Measurements from ENCODE around the gene ZNF554. TPM values are rescaled to one million over a fixed set of nuclear protein-coding genes. Genes with fewer than 3 reads are reported as not detected.

The ZNF554 gene
- total RNA-seq, 6 experiments from 2014 or later, result 1.4 to 2.5 (median 1.9) TPM

GRCh38 chr19:2863816-2864215, 44.1 kb downstream of the ZNF554 start:
- WGBS (ENCODE audit: insufficient coverage, low coverage, low lambda C conversion rate, missing lambda C conversion rate), result 51% methylated on average over 6 of the region's 10 CpGs
- Histone ChIP-seq H3K9me3 (no peaks in the 10 kb centered on the region), H3K36me3 (no peaks in the 10 kb centered on the region), H3K4me3 (no peak overlapping the region), H3K27ac (no peak overlapping the region), H3K27me3 (no peaks in the 10 kb centered on the region), H3K4me1 (no peaks in the 10 kb centered on the region)
- intact Hi-C loops (cut with DNase I), result loop anchor here in 1 of 2 donors (10.0 kb wide), 1 partner anchor 209 kb away; no protein-coding TSS in a partner anchor
- ATAC-seq, result no peak
- TF ChIP-seq POLR2A (IDR thresholded peaks at IDR 0.05), result no peak
- TF ChIP-seq, protein P1, sequence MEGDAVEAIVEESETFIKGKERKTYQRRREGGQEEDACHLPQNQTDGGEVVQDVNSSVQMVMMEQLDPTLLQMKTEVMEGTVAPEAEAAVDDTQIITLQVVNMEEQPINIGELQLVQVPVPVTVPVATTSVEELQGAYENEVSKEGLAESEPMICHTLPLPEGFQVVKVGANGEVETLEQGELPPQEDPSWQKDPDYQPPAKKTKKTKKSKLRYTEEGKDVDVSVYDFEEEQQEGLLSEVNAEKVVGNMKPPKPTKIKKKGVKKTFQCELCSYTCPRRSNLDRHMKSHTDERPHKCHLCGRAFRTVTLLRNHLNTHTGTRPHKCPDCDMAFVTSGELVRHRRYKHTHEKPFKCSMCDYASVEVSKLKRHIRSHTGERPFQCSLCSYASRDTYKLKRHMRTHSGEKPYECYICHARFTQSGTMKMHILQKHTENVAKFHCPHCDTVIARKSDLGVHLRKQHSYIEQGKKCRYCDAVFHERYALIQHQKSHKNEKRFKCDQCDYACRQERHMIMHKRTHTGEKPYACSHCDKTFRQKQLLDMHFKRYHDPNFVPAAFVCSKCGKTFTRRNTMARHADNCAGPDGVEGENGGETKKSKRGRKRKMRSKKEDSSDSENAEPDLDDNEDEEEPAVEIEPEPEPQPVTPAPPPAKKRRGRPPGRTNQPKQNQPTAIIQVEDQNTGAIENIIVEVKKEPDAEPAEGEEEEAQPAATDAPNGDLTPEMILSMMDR (IDR thresholded peaks at IDR 0.05), result no peak
- no peak for DNase-seq

DNA sequence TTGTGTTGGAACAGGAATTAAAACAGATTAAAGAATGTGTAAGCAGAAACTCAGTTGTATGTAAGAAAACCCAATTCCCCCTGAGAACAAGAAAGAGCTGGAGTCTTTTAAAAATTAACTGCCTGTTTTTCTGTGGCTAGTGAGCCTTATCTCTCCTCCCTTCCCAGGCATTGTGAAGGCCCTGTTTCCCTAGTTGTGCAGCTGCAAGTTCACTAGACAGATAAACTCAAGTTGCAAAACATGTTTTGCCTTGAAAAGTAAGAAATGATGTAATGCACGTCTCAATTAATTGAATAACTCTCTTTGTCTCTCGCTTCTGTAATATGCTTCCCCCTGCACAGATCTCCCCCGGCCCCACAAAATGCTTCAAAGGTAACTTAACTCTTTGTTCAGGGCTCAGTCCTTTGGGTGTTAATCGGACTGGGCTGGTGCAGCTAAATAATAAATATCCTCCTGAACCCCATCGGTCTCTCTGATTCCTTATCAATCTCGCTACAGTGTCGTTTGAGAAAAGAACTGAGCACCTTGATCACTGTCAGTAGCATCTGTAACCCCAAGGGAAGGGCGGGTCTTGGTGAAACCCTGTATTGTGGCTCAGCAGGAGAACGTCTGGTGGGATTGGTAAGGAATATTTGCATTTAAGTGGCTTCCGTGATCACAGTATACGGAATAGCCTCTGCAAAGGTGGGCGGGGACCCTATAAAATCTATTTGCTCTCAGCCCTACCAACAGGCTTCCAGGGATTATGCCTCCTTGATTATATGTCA, 45.8 kb downstream of the ZNF554 start:
- TF ChIP-seq, protein P1 (IDR thresholded peaks at IDR 0.05), result no peak
- no peak for TF ChIP-seq POLR2A (IDR thresholded peaks at IDR 0.05)
- ATAC-seq (no peak), DNase-seq (no peak)
- H3K27me3 ChIP-seq, result no peaks in the 10 kb centered on the region
- H3K27ac ChIP-seq, result no peak overlapping the region
- intact Hi-C loops (cut with DNase I), result loop anchor here in 1 of 2 donors (10.0 kb wide), 1 partner anchor 211 kb away; no protein-coding TSS in a partner anchor
- 52% methylated on average over 11 of the region's 12 CpGs for WGBS (ENCODE audit: insufficient coverage, low coverage, low lambda C conversion rate, missing lambda C conversion rate)
- no peaks in the 10 kb centered on the region for H3K9me3 ChIP-seq
- H3K4me1 ChIP-seq, result no peaks in the 10 kb centered on the region
- H3K4me3 ChIP-seq, result no peak overlapping the region
- H3K36me3 ChIP-seq, result no peaks in the 10 kb centered on the region

GRCh38 chr19:2866495-2867024, 46.9 kb downstream of the ZNF554 start:
- no peaks in the 10 kb centered on the region for H3K36me3 ChIP-seq
- H3K4me3 ChIP-seq, result no peak overlapping the region
- H3K27ac ChIP-seq, result no peak overlapping the region
- ATAC-seq (no peak), DNase-seq (no peak)
- 50% methylated on average over 2 of the region's 8 CpGs for WGBS (ENCODE audit: insufficient coverage, low coverage, low lambda C conversion rate, missing lambda C conversion rate)
- TF ChIP-seq, protein P1 (IDR thresholded peaks at IDR 0.05), result no peak
- no peak for TF ChIP-seq POLR2A (IDR thresholded peaks at IDR 0.05)
- H3K27me3 ChIP-seq, result no peaks in the 10 kb centered on the region
- intact Hi-C loops (cut with DNase I), result loop anchor here in 1 of 2 donors (10.0 kb wide), 1 partner anchor 212 kb away; no protein-coding TSS in a partner anchor
- no peaks in the 10 kb centered on the region for H3K4me1 ChIP-seq
- H3K9me3 ChIP-seq, result no peaks in the 10 kb centered on the region

GRCh38 chr19:2867025-2867991, 47.6 kb downstream of the ZNF554 start, which contains the start of gene ZNF556:
ZNF556 (plus strand) TSS chr19:2867335; CDS start chr19:2867422, 87 bp downstream.
- Histone ChIP-seq H3K36me3 (no peaks in the 10 kb centered on the region), H3K4me1 (no peaks in the 10 kb centered on the region), H3K27ac (no peak within 1 kb of the TSS), H3K4me3 (no peak within 1 kb of the TSS), H3K27me3 (no peaks in the 10 kb centered on the region), H3K9me3 (no peaks in the 10 kb centered on the region)
- WGBS (ENCODE audit: insufficient coverage, low coverage, low lambda C conversion rate, missing lambda C conversion rate), result 80% methylated on average over 12 of the region's 36 CpGs
- ATAC-seq (no peak), DNase-seq (no peak)
- TF ChIP-seq POLR2A (IDR thresholded peaks at IDR 0.05), result no peak
- intact Hi-C loops (cut with DNase I), result loop anchor here in 1 of 2 donors (10.0 kb wide), 1 partner anchor 213 kb away; no protein-coding TSS in a partner anchor
